ENCODE results near the gene NUP210. TPM values are rescaled to one million over a fixed set of nuclear protein-coding genes. Genes with fewer than 3 reads are reported as not detected.

The NUP210 gene
- total RNA-seq, 1 donor: 0.45 TPM

DNA sequence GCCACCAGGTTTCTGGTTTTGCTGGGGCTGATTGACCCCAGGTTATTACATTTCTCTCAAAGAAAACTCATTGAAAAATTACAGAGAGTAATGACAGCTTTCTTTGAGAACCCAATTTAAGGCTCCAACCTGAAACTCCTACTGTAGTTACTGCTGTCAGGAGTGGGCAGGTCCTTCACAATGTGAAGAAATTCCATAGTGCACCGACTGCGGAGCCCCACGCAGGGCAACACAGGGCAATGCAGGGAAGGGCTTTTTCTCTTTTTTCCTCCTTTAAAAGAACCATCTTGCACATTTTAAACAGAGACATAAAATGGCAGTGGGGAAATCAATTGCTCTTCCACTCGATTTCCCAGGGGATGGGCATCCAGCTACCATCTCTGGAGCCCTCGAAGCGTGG is 74.3 kb downstream of the NUP210 start:
- no peak for DNase-seq (ENCODE audit: low read depth)
- no peak for TF ChIP-seq CTCF (IDR thresholded peaks at IDR 0.05; ENCODE audit: insufficient read depth, low read length)
- H3K4me3 ChIP-seq (ENCODE audit: low read depth, low read length): no peak overlapping the region

DNA sequence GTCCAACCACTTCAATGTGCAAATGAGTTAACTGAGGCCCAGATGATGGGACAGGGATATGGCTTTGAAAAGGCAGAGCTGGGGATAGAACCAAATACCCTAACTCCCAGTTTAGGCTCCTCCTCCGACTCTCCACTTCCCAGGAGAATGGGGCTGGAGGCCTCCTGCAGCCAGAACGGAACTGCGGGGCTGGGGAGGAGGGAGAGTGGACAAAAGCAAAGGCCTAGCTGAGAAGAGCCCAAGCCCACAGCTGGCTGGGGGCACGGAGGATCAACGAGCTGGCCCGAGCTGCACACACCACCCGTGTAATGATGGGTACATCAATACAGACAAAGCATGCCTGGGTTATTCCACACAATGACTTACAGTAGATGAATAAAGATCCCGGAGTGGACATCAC is 74.8 kb downstream of the NUP210 start:
- no peak overlapping the region for H3K4me3 ChIP-seq (ENCODE audit: low read depth, low read length)
- TF ChIP-seq CTCF (IDR thresholded peaks at IDR 0.05; ENCODE audit: insufficient read depth, low read length): no peak
- no peak for DNase-seq (ENCODE audit: low read depth)

DNA sequence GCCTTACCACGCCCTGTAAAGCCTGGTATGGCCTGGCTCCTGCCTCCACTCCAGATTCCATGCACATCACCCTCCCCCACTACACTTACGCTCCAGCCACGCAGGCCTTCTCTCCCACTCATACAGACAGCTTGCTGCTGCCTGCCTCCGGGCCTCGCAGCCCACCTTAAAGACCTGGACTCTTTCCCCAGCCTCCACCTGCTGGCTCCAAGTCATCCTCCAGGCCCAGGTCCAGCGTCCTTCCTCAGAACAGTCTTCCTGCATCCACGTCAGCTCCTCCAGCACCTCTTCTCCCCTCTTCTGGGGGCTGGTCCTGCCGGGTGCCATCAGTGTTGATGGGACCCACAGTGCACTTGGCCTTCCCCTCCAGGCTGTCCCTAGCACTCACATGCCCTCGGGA is 75.5 kb downstream of the NUP210 start:
- no peak for DNase-seq (ENCODE audit: low read depth)
- TF ChIP-seq CTCF (IDR thresholded peaks at IDR 0.05; ENCODE audit: insufficient read depth, low read length): no peak
- H3K4me3 ChIP-seq (ENCODE audit: low read depth, low read length): no peak overlapping the region

DNA sequence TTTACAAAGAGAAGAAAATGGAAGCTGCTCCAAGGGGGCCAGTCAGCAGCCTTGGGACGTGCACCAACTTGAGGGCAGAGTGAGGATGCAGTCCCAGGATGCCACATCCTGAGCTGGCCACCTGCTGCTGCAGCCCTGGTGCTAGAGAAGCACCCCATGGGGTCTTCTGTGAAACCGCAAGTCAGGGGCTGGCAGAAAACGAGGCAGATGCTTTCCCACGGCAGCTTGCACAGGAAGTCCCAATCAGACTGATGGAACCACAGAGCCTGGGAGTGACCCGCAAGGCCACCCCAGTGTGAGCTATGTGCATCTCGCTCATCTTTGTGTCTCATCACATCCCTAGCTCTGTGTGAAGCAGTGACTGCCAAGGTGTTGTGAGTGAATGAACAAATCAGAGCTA is 76.5 kb downstream of the NUP210 start:
- no peak for DNase-seq (ENCODE audit: low read depth)
- no peak overlapping the region for H3K4me3 ChIP-seq (ENCODE audit: low read depth, low read length)
- TF ChIP-seq CTCF (IDR thresholded peaks at IDR 0.05; ENCODE audit: insufficient read depth, low read length): no peak

GRCh38 chr3:13341229-13341905 is 78.8 kb downstream of the NUP210 start:
- H3K4me3 ChIP-seq (ENCODE audit: low read depth, low read length): no peak overlapping the region
- DNase-seq (ENCODE audit: low read depth): no peak
- no peak for TF ChIP-seq CTCF (IDR thresholded peaks at IDR 0.05; ENCODE audit: insufficient read depth, low read length)

DNA sequence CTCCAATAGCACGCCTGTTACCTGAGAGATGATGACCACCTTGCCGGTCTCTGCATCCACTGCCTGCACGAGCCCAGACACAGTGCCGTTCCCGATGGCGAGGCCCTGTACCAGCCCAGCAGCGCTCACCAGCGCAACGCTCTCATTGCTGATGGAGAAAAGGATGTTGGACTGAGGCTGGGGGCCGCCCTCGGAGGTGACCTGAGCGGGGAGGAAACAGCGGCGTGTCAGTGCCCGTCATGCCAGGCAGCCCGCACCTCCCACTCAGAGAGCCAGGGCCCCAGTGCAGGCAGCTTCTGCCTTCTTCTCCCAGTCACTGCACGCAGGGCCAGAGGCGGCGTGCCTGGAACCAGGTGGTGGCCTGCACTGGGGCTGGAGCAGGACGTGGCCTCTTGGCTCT is 80.3 kb downstream of the NUP210 start:
- no peak for TF ChIP-seq CTCF (IDR thresholded peaks at IDR 0.05; ENCODE audit: insufficient read depth, low read length)
- DNase-seq (ENCODE audit: low read depth): no peak
- no peak overlapping the region for H3K4me3 ChIP-seq (ENCODE audit: low read depth, low read length)

DNA sequence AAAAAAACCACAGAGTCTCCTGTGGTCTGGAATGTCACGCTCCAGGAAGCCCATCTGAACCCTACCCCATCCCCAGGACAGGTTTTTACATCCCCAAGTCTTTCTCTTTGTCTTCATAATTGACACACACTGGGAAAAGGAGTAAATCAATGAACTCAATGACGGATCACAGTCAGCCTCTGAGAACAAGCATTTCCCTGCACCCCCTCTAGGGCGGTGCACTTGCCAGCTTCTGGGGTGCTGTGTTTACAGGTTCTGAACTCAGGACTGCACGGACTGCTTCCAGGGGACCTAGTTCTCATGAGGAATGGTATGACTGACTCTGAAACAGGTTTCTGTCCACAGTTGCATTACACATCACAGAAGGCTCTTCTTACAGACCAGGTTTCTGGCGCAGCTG is 81.1 kb downstream of the NUP210 start:
- H3K4me3 ChIP-seq (ENCODE audit: low read depth, low read length): no peak overlapping the region
- no peak for DNase-seq (ENCODE audit: low read depth)
- TF ChIP-seq CTCF (IDR thresholded peaks at IDR 0.05; ENCODE audit: insufficient read depth, low read length): no peak
